ENCODE results near the gene IL4I1.

DNA sequence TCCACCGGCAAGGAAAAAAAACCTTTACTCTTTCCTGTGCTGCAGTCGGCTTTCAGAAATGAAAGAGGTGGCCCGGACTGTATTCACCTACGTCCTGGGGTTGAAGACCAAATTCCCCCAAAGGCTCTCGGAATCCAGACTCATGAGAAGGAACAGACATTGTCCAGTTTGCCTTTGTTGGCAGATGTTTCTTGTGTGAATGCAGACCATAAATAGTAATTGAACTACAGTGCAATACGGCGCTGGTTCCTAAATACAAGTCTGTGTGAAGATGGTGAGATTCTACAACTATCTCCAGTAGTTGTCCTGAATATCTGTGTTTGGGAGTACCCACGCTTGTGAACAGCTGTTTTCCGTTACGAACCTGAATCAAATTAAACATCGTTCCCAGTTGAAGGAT is 57.0 kb downstream of the IL4I1 start:
- TF ChIP-seq POLR2A (IDR thresholded peaks at IDR 0.05) = no peak
- TF ChIP-seq, protein P1, sequence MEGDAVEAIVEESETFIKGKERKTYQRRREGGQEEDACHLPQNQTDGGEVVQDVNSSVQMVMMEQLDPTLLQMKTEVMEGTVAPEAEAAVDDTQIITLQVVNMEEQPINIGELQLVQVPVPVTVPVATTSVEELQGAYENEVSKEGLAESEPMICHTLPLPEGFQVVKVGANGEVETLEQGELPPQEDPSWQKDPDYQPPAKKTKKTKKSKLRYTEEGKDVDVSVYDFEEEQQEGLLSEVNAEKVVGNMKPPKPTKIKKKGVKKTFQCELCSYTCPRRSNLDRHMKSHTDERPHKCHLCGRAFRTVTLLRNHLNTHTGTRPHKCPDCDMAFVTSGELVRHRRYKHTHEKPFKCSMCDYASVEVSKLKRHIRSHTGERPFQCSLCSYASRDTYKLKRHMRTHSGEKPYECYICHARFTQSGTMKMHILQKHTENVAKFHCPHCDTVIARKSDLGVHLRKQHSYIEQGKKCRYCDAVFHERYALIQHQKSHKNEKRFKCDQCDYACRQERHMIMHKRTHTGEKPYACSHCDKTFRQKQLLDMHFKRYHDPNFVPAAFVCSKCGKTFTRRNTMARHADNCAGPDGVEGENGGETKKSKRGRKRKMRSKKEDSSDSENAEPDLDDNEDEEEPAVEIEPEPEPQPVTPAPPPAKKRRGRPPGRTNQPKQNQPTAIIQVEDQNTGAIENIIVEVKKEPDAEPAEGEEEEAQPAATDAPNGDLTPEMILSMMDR (IDR thresholded peaks at IDR 0.05) = no peak

Measured in adrenal gland (tissue), 5 donors.